Neutrophil (primary cell): ENCODE data around the gene APOBR.

Source experiments
- H3K27ac ChIP-seq: fragments of 200-600 bp; sonication (generic); 2 replicates; pipeline ENCODE4 v1.5.1; 2016; ENCODE audit warnings: mild to moderate bottlenecking, moderate library complexity
- H3K27me3 ChIP-seq: fragments of 200-600 bp; sonication (generic); 2 replicates; pipeline ENCODE4 v1.6.0; 2016; ENCODE audit warnings: mild to moderate bottlenecking
- H3K36me3 ChIP-seq: fragments of 200-600 bp; sonication (generic); 2 replicates; pipeline ENCODE4 v1.5.1; 2017
- H3K4me1 ChIP-seq, 2 experiments: fragments of 200-600 bp in 1 of 2; sonication (generic) in 1 of 2; 1 replicate in 1 of 2; 2 replicates in 1 of 2; pipeline versions ENCODE4 v1.5.1 to v1.6.1; 2013 to 2016; ENCODE audit warnings: low read depth in 1 of 2, low read length in 1 of 2, mild to moderate bottlenecking in 1 of 2, moderate library complexity in 1 of 2; ENCODE audit not compliant: control insufficient read depth in 1 of 2, insufficient read depth in 1 of 2
- H3K4me3 ChIP-seq, 2 experiments: fragments of 200-600 bp in 1 of 2; sonication (generic) in 1 of 2; 1 replicate in 1 of 2; 2 replicates in 1 of 2; pipeline ENCODE4 v1.5.1; 2013 to 2016; ENCODE audit warnings: low read depth in 1 of 2, low read length in 1 of 2, mild to moderate bottlenecking in 1 of 2, moderate library complexity in 1 of 2
- H3K9me3 ChIP-seq: fragments of 200-600 bp; sonication (generic); 2 replicates; pipeline ENCODE4 v1.5.1; 2016
- CTCF ChIP-seq: fragments of 200-600 bp; sonication (generic); IDR thresholded peaks from 2 replicates; pipeline ENCODE4 v1.5.1; 2016; ENCODE audit warnings: antibody characterized with exemption

The APOBR gene

GRCh38 chr16:28491970-28492474 is 2.4 kb upstream of the APOBR start, which contains the start of gene CLN3:
Gene CLN3 (minus strand): TSS chr16:28492074. CDS start chr16:28491759, 315 bp downstream.
- H3K4me1 ChIP-seq = peaks cover 49 to 62% of the 10 kb centered on the region in 2 experiments
- peak within 1 kb of the TSS; percentile 83 to 88 for H3K4me3 ChIP-seq
- H3K36me3 ChIP-seq = peaks cover 37% of the 10 kb centered on the region
- H3K9me3 ChIP-seq = no peaks in the 10 kb centered on the region
- peak within 1 kb of the TSS; percentile 100 for H3K27ac ChIP-seq
- H3K27me3 ChIP-seq = no peaks in the 10 kb centered on the region
- no peak for TF ChIP-seq CTCF

- peaks cover 37% of the 10 kb centered on the region for H3K36me3 ChIP-seq
- H3K27me3 ChIP-seq = no peaks in the 10 kb centered on the region
- H3K4me1 ChIP-seq = peaks cover 54 to 67% of the 10 kb centered on the region in 2 experiments
- TF ChIP-seq CTCF = no peak
- H3K4me3 ChIP-seq = peak overlapping the region; percentile 83 to 88
- no peaks in the 10 kb centered on the region for H3K9me3 ChIP-seq
- H3K27ac ChIP-seq = peak overlapping the region; percentile 100
These were observed 1.9 kb upstream of the APOBR start for GRCh38 chr16:28492511-28492910.

GRCh38 chr16:28495098-28495793 is 803 bp downstream of the APOBR start:
- Histone ChIP-seq H3K4me1 (peaks cover 60 to 73% of the 10 kb centered on the region in 2 experiments), H3K27ac (peak overlapping the region; percentile 100), H3K27me3 (no peaks in the 10 kb centered on the region), H3K9me3 (no peaks in the 10 kb centered on the region), H3K36me3 (peaks cover 42% of the 10 kb centered on the region), H3K4me3 (peak overlapping the region; percentile 83 to 88)
- no peak for TF ChIP-seq CTCF

GRCh38 chr16:28495795-28496749 is 1.6 kb downstream of the APOBR start:
- Histone ChIP-seq H3K27ac (peak overlapping the region; percentile 100), H3K4me1 (peaks cover 55 to 67% of the 10 kb centered on the region in 2 experiments), H3K4me3 (peak overlapping the region; percentile 83 to 88), H3K27me3 (no peaks in the 10 kb centered on the region), H3K9me3 (no peaks in the 10 kb centered on the region), H3K36me3 (peaks cover 50% of the 10 kb centered on the region)
- no peak for TF ChIP-seq CTCF

- H3K9me3 ChIP-seq = no peaks in the 10 kb centered on the region
- peaks cover 58% of the 10 kb centered on the region for H3K36me3 ChIP-seq
- H3K27me3 ChIP-seq = no peaks in the 10 kb centered on the region
- H3K4me3 ChIP-seq = peak overlapping the region; percentile 83 to 88
- peaks cover 50 to 60% of the 10 kb centered on the region in 2 experiments for H3K4me1 ChIP-seq
- TF ChIP-seq CTCF = no peak
- H3K27ac ChIP-seq = peak overlapping the region; percentile 100
These were observed 2.4 kb downstream of the APOBR start for GRCh38 chr16:28496844-28497243.
